ENCODE results near the gene ZNF469. TPM values are rescaled to one million over a fixed set of nuclear protein-coding genes. Genes with fewer than 3 reads are reported as not detected.

ZNF469 gene
- polyA plus RNA-seq, 3 donors: 0.02 to 0.16 (median 0.10) TPM

GRCh38 chr16:88353232-88353631 lies 29.5 kb upstream of the ZNF469 start:
- Mint-ChIP-seq H3K27ac (no peak overlapping the region), H3K9me3 (peaks cover 0 to 4% (median 0%) of the 10 kb centered on the region in 7 donors)
- H3K4me1 ChIP-seq (ENCODE audit: control insufficient read depth in 1 of 2, insufficient read depth in 2 of 2, low read length in 2 of 2): no peaks in the 10 kb centered on the region

GRCh38 chr16:88353691-88354090 lies 29.1 kb upstream of the ZNF469 start:
- peaks cover 0 to 4% (median 0%) of the 10 kb centered on the region in 7 donors for H3K9me3 Mint-ChIP-seq
- Histone ChIP-seq H3K79me2 (ENCODE audit: insufficient read depth, low read length) (no peaks in the 10 kb centered on the region), H3K36me3 (replicated peaks in 1 of 2; ENCODE audit: control insufficient read depth in 1 of 2, insufficient read depth in 2 of 2, low read length in 2 of 2) (no peaks in the 10 kb centered on the region), H3K9ac (ENCODE audit: insufficient read depth, low read length, poor library complexity, severe bottlenecking) (no peak overlapping the region), H3K27ac (ENCODE audit: low read depth in 1 of 2, low read length in 2 of 2) (no peak overlapping the region), H3K9me3 (replicated peaks in 1 of 2; ENCODE audit: control insufficient read depth in 1 of 2, insufficient read depth in 1 of 2, low read length in 2 of 2) (no peaks in the 10 kb centered on the region), H2AFZ (ENCODE audit: insufficient read depth, low read depth, low read length, poor library complexity, severe bottlenecking) (no peak overlapping the region), H4K20me1 (ENCODE audit: insufficient read depth, low read length) (no peaks in the 10 kb centered on the region), H3K4me2 (replicated peaks; ENCODE audit: extremely low read depth, low read length, poor library complexity, severe bottlenecking) (no peak overlapping the region), H3K4me1 (ENCODE audit: control insufficient read depth in 1 of 2, insufficient read depth in 2 of 2, low read length in 2 of 2) (no peaks in the 10 kb centered on the region), H3K27me3 (ENCODE audit: control insufficient read depth in 2 of 2, insufficient read depth in 2 of 2, low read length in 2 of 2) (no peaks in the 10 kb centered on the region), H3K4me3 (replicated peaks in 1 of 3; ENCODE audit: low read depth in 2 of 3, low read length in 3 of 3) (no peak overlapping the region)
- H3K4me3 Mint-ChIP-seq: no peak overlapping the region
- no peaks in the 10 kb centered on the region for H3K36me3 Mint-ChIP-seq
- 91% methylated on average over 12 of the region's 12 CpGs for WGBS (ENCODE audit: insufficient coverage)
- no peak for DNase-seq
- H3K27me3 Mint-ChIP-seq (ENCODE audit: low read depth in 3 of 3): peaks cover 0 to 11% (median 2%) of the 10 kb centered on the region in 3 donors
- H3K4me1 Mint-ChIP-seq: no peaks in the 10 kb centered on the region
- intact Hi-C loops (cut with micrococcal nuclease): no loop called here
- no peak overlapping the region for H3K27ac Mint-ChIP-seq
- no peak for TF ChIP-seq CTCF (IDR thresholded peaks at IDR 0.05)

More at GRCh38 chr16:88353232-88353631, 29.5 kb upstream of the ZNF469 start:
- no peaks in the 10 kb centered on the region for H3K27me3 ChIP-seq (ENCODE audit: control insufficient read depth in 2 of 2, insufficient read depth in 2 of 2, low read length in 2 of 2)
- peaks cover under 1% of the 10 kb centered on the region for H3K4me1 Mint-ChIP-seq
- TF ChIP-seq CTCF (IDR thresholded peaks at IDR 0.05): no peak
- H3K4me2 ChIP-seq (replicated peaks; ENCODE audit: extremely low read depth, low read length, poor library complexity, severe bottlenecking): no peak overlapping the region
- peaks cover 0 to 11% (median 2%) of the 10 kb centered on the region in 3 donors for H3K27me3 Mint-ChIP-seq (ENCODE audit: low read depth in 3 of 3)
- no peak for DNase-seq
- H4K20me1 ChIP-seq (ENCODE audit: insufficient read depth, low read length): no peaks in the 10 kb centered on the region
- intact Hi-C loops (cut with micrococcal nuclease): no loop called here
- H3K9ac ChIP-seq (ENCODE audit: insufficient read depth, low read length, poor library complexity, severe bottlenecking): no peak overlapping the region
- no peaks in the 10 kb centered on the region for H3K9me3 ChIP-seq (replicated peaks in 1 of 2; ENCODE audit: control insufficient read depth in 1 of 2, insufficient read depth in 1 of 2, low read length in 2 of 2)
- no peak overlapping the region for H3K27ac ChIP-seq (ENCODE audit: low read depth in 1 of 2, low read length in 2 of 2)
- WGBS (ENCODE audit: insufficient coverage): 95% methylated on average over 21 of the region's 22 CpGs
- no peaks in the 10 kb centered on the region for H3K36me3 ChIP-seq (replicated peaks in 1 of 2; ENCODE audit: control insufficient read depth in 1 of 2, insufficient read depth in 2 of 2, low read length in 2 of 2)
- H3K4me3 ChIP-seq (replicated peaks in 1 of 3; ENCODE audit: low read depth in 2 of 3, low read length in 3 of 3): no peak overlapping the region
- H3K36me3 Mint-ChIP-seq: no peaks in the 10 kb centered on the region
- no peaks in the 10 kb centered on the region for H3K79me2 ChIP-seq (ENCODE audit: insufficient read depth, low read length)
- no peak overlapping the region for H3K4me3 Mint-ChIP-seq
- H2AFZ ChIP-seq (ENCODE audit: insufficient read depth, low read depth, low read length, poor library complexity, severe bottlenecking): no peak overlapping the region

Data from CD14-positive monocyte (primary cell).